Measurements from ENCODE around the gene MSH3. TPM values are rescaled to one million over a fixed set of nuclear protein-coding genes. Genes with fewer than 3 reads are reported as not detected.

Gene MSH3
- total and polyA plus RNA-seq, 2 donors from 2014 or later: 7.0 to 22.1 TPM

DNA sequence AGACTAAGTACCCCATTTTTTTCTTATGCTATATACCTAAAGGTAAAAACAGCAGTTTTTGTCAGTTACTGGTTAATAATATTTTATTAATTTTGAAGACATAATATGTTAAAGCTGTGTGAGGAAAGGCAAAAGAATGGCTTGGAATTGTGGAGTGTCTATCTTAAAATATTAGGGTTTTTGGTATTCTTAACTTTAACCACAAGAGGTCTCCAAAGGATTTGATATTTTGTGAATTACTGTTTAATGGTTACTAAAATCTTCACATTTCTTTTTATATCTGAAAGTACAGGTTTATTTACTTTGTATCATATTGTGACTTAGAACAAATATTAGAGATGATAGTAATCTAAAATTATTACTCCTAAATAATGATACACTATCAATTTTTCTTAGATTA lies 32.3 kb downstream of the MSH3 start:
- intact Hi-C loops (cut with DNase I): no loop called here
- Histone ChIP-seq H3K9ac (ENCODE audit: low read length in 3 of 3) (no peak overlapping the region), H3K36me3 (ENCODE audit: control insufficient read depth in 2 of 3, insufficient read depth in 3 of 3, low read length in 3 of 3) (peaks cover 0 to 7% (median 2%) of the 10 kb centered on the region in 3 donors), H3K4me1 (ENCODE audit: control insufficient read depth in 2 of 3, insufficient read depth in 2 of 3, low read depth in 1 of 3, low read length in 3 of 3) (no peaks in the 10 kb centered on the region), H3K4me3 (ENCODE audit: low read length in 3 of 3) (no peak overlapping the region), H3K27me3 (ENCODE audit: control insufficient read depth, insufficient read depth, low read length) (no peaks in the 10 kb centered on the region), H3K9me3 (ENCODE audit: control insufficient read depth in 2 of 3, insufficient read depth in 1 of 3, low read length in 3 of 3) (no peaks in the 10 kb centered on the region), H3K27ac (ENCODE audit: low read depth in 2 of 2, low read length in 2 of 2) (no peak overlapping the region)
- DNase-seq (peak in 2 of 5 donors; percentile 15 to 61), FAIRE-seq (peak; percentile 98)
- TF ChIP-seq, protein P1, sequence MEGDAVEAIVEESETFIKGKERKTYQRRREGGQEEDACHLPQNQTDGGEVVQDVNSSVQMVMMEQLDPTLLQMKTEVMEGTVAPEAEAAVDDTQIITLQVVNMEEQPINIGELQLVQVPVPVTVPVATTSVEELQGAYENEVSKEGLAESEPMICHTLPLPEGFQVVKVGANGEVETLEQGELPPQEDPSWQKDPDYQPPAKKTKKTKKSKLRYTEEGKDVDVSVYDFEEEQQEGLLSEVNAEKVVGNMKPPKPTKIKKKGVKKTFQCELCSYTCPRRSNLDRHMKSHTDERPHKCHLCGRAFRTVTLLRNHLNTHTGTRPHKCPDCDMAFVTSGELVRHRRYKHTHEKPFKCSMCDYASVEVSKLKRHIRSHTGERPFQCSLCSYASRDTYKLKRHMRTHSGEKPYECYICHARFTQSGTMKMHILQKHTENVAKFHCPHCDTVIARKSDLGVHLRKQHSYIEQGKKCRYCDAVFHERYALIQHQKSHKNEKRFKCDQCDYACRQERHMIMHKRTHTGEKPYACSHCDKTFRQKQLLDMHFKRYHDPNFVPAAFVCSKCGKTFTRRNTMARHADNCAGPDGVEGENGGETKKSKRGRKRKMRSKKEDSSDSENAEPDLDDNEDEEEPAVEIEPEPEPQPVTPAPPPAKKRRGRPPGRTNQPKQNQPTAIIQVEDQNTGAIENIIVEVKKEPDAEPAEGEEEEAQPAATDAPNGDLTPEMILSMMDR (IDR thresholded peaks at IDR 0.05; ENCODE audit: borderline replicate concordance, extremely low read depth, insufficient read depth): no peak

DNA sequence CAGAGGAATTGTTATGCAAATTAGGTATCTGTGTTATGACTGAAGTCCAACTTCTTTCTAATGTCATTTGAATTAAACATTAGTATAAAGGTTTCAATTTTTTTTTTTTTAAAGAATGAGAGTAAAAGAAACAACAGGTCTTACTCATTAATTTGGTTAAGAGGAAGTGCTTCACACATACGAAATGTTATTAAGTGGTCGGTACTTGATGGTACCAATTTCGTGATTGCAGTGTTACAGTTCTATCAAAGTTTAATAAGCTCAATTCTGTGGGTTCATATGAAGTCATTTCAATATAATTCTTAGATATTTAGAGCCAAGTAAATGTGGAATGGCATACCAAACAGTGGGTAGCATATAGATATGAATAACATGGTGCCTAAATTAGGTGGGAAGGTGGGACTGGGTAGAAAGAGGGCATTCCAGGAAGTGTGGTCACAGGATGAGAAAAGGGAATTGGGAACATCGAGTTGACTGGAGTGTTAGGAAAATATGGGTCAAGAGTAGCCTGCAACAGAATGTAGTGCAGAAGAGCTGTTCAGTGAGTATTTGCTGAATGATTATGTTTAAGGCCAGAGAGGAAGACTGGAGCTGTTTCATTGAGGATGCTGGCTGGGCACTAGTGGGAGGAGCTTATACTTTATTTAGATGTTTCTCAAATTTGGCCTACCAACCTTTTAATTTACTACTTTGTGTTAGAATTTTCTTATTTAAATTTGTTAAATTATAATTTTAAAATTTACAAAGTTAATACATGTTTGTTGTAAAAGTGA lies 34.4 kb downstream of the MSH3 start:
- intact Hi-C loops (cut with DNase I): no loop called here
- FAIRE-seq (no peak), DNase-seq (no peak)
- no peaks in the 10 kb centered on the region for H3K27me3 ChIP-seq (ENCODE audit: control insufficient read depth, insufficient read depth, low read length)
- no peak overlapping the region for H3K9ac ChIP-seq (ENCODE audit: low read length in 3 of 3)
- peaks cover 0 to 7% (median 0%) of the 10 kb centered on the region in 3 donors for H3K36me3 ChIP-seq (ENCODE audit: control insufficient read depth in 2 of 3, insufficient read depth in 3 of 3, low read length in 3 of 3)
- H3K9me3 ChIP-seq (ENCODE audit: control insufficient read depth in 2 of 3, insufficient read depth in 1 of 3, low read length in 3 of 3): no peaks in the 10 kb centered on the region
- no peak overlapping the region for H3K27ac ChIP-seq (ENCODE audit: low read depth in 2 of 2, low read length in 2 of 2)
- TF ChIP-seq, protein P1 (IDR thresholded peaks at IDR 0.05; ENCODE audit: borderline replicate concordance, extremely low read depth, insufficient read depth): no peak
- no peak overlapping the region for H3K4me3 ChIP-seq (ENCODE audit: low read length in 3 of 3)
- no peaks in the 10 kb centered on the region for H3K4me1 ChIP-seq (ENCODE audit: control insufficient read depth in 2 of 3, insufficient read depth in 2 of 3, low read depth in 1 of 3, low read length in 3 of 3)

DNA sequence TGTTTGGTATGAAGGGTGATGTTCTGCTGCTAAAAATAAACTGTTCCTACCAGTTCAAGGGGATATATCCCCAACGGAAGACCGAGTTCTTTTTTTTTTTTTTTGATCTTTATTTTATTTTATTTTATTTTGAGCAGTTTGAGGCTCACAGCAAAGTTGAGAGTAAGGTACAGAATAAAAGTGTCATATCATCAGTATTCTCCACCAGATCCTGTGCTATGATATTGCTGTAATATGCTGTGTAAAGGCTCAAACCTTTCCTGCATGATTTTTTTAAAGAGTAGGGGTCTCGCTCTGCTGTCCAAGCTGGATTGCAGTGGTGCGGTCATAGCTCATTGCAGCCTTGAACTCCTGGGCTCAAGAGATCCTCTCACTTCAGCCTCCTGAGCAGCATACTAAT lies 35.2 kb downstream of the MSH3 start:
- intact Hi-C loops (cut with DNase I): no loop called here
- DNase-seq (no peak), FAIRE-seq (no peak)
- no peak overlapping the region for H3K9ac ChIP-seq (ENCODE audit: low read length in 3 of 3)
- TF ChIP-seq, protein P1 (IDR thresholded peaks at IDR 0.05; ENCODE audit: borderline replicate concordance, extremely low read depth, insufficient read depth): no peak
- no peaks in the 10 kb centered on the region for H3K4me1 ChIP-seq (ENCODE audit: control insufficient read depth in 2 of 3, insufficient read depth in 2 of 3, low read depth in 1 of 3, low read length in 3 of 3)
- no peaks in the 10 kb centered on the region for H3K9me3 ChIP-seq (ENCODE audit: control insufficient read depth in 2 of 3, insufficient read depth in 1 of 3, low read length in 3 of 3)
- H3K4me3 ChIP-seq (ENCODE audit: low read length in 3 of 3): no peak overlapping the region
- H3K27ac ChIP-seq (ENCODE audit: low read depth in 2 of 2, low read length in 2 of 2): no peak overlapping the region
- no peaks in the 10 kb centered on the region for H3K36me3 ChIP-seq (ENCODE audit: control insufficient read depth in 2 of 3, insufficient read depth in 3 of 3, low read length in 3 of 3)
- H3K27me3 ChIP-seq (ENCODE audit: control insufficient read depth, insufficient read depth, low read length): no peaks in the 10 kb centered on the region
